K562 (cell line): ENCODE results near the gene PTPRE. TPM values are rescaled to one million over a fixed set of nuclear protein-coding genes. Genes with fewer than 3 reads are reported as not detected.

Experiments
- ASH1L ChIP-seq: fragments of 450-650 bp; IDR thresholded peaks from 2 replicates; pipeline ENCODE4 v1.6.1; 2018; ENCODE audit warnings: borderline replicate concordance, mild to moderate bottlenecking, low read depth; ENCODE audit not compliant: partially characterized antibody
- GTF2A2 ChIP-seq: IDR thresholded peaks from 2 replicates; pipeline ENCODE4 v1.6.1; 2016; ENCODE audit warnings: mild to moderate bottlenecking, missing genetic modification characterization, missing compliant biosample characterization
- HMGXB4 ChIP-seq: sonication (generic); formaldehyde crosslinking; IDR thresholded peaks from 2 replicates; pipeline ENCODE4 v1.8.1; 2023; ENCODE audit warnings: mild to moderate bottlenecking, missing genetic modification reagents
- HOXB6 ChIP-seq: fragments of 250-450 bp; sonication (Bioruptor Pico); IDR thresholded peaks from 2 replicates; pipeline ENCODE4 v1.5.1; 2022; ENCODE audit warnings: mild to moderate bottlenecking, borderline replicate concordance
- JUND ChIP-seq, 2 experiments: IDR thresholded peaks; 2 replicates in 1 of 2; 3 replicates in 1 of 2; pipeline ENCODE4 v1.6.1; 2011; ENCODE audit warnings: borderline replicate concordance in 2 of 2, low read depth in 2 of 2, low read length in 2 of 2, improper control_type of control experiment in 1 of 2, missing biosample characterization in 1 of 2, missing genetic modification characterization in 1 of 2, missing genetic modification reagents in 1 of 2
- MCM2 ChIP-seq: fragments of 450-650 bp; IDR thresholded peaks from 2 replicates; pipeline ENCODE4 v1.6.1; 2017; ENCODE audit warnings: low read depth, mild to moderate bottlenecking
- MED1 ChIP-seq: sonication (generic); formaldehyde crosslinking; IDR thresholded peaks from 2 replicates; pipeline ENCODE4 v1.8.1; 2023; ENCODE audit warnings: missing genetic modification reagents, borderline replicate concordance
- MNT ChIP-seq, 2 experiments: fragments of 450-650 bp; conservative IDR thresholded peaks; 2 replicates each; pipeline ENCODE4 v1.6.1; 2017; ENCODE audit warnings: mild to moderate bottlenecking in 2 of 2, moderate library complexity in 2 of 2
- NFIC ChIP-seq: fragments of 450-650 bp; IDR thresholded peaks from 2 replicates; pipeline ENCODE4 v1.6.1; 2017; ENCODE audit warnings: mild to moderate bottlenecking, inconsistent platforms
- PHF8 ChIP-seq: fragments of 200-600 bp; sonication (generic); IDR thresholded peaks from 2 replicates; pipeline ENCODE4 v1.6.1; 2012; ENCODE audit warnings: mixed run types, mild to moderate bottlenecking, inconsistent platforms, low read length, moderate library complexity, borderline replicate concordance
- POLR2G ChIP-seq: fragments of 200-400 bp; formaldehyde crosslinking; IDR thresholded peaks from 2 replicates; pipeline ENCODE4 v1.6.1; 2017; ENCODE audit warnings: low read depth, mild to moderate bottlenecking, antibody characterized with exemption, low read length, moderate library complexity
- RBM39 ChIP-seq: fragments of 200-400 bp; formaldehyde crosslinking; optimal IDR thresholded peaks from 2 replicates; pipeline ENCODE3; 2018; ENCODE audit warnings: low read depth, low read length
- STAG1 ChIP-seq: sonication (generic); formaldehyde crosslinking; IDR thresholded peaks from 2 replicates; pipeline ENCODE4 v1.5.0; 2020; ENCODE audit warnings: missing genetic modification reagents, borderline replicate concordance
- U2AF1 ChIP-seq: fragments of 200-400 bp; formaldehyde crosslinking; optimal IDR thresholded peaks from 2 replicates; pipeline ENCODE3; 2017; ENCODE audit warnings: mild to moderate bottlenecking, low read depth, low read length, moderate library complexity
- ZC3H8 ChIP-seq: fragments of 450-650 bp; IDR thresholded peaks from 2 replicates; pipeline ENCODE4 v1.6.1; 2017
- ZNF197 ChIP-seq: fragments of 200-800 bp; sonication (Bioruptor generic); IDR thresholded peaks from 2 replicates; pipeline ENCODE4 v1.6.1; 2016; ENCODE audit warnings: low read depth, missing genetic modification characterization, missing compliant biosample characterization
- ZNF695 ChIP-seq: fragments of 450-650 bp; formaldehyde crosslinking; IDR thresholded peaks from 2 replicates; pipeline ENCODE4 v1.4.0; 2020; ENCODE audit warnings: mild to moderate bottlenecking, moderate library complexity
- ZNF707 ChIP-seq: fragments of 250-450 bp; sonication (Bioruptor Pico); conservative IDR thresholded peaks from 2 replicates; pipeline ENCODE4 v1.8.0; 2022; ENCODE audit warnings: inconsistent platforms, mild to moderate bottlenecking, moderate library complexity
- ZNF76 ChIP-seq: fragments of 250-450 bp; sonication (Bioruptor Pico); IDR thresholded peaks from 2 replicates; pipeline ENCODE4 v1.4.0; 2020; ENCODE audit warnings: mild to moderate bottlenecking, moderate library complexity, borderline replicate concordance
- polyA plus RNA-seq, 8 experiments: library from polyadenylated mRNA; depleted of rRNA in 4 of 8; stranded (reverse) in 5 of 8; unstranded in 3 of 8; fragments of >200 nt; fragmentation: Nextera tagmentation in 2 of 8; fragmentation: Illumina TruSeq in 1 of 8; extraction: Ambion mirVana in 2 of 8; extraction: Trizol in 1 of 8; gene quantifications; 2 replicates each; pipeline versions ENCODE4 v1.2.1 to v1.2.3, GENCODE V29; 2011 to 2014; ENCODE audit warnings: inconsistent platforms in 1 of 8, missing spikeins in 1 of 8
- total RNA-seq, 7 experiments: library from RNA; depleted of rRNA in 6 of 7; stranded (reverse); fragments of >200 nt in 6 of 7; fragmentation: Illumina TruSeq in 2 of 7; extraction: Trizol in 2 of 7; gene quantifications; 2 replicates each; pipeline versions ENCODE4 v1.2.1 to v1.2.3, GENCODE V29; 2011 to 2021; ENCODE audit warnings: low replicate concordance in 1 of 7

The PTPRE gene
- total and polyA plus RNA-seq, 9 of the 15 experiments (the other 6 are each of a cell fraction or from before 2014, with no cell fraction given): 0.01 to 0.13 (median 0.04) TPM; not detected in 4

- TF ChIP-seq POLR2G (peak; percentile 93), GTF2A2 (no peak), ZC3H8 (no peak), MNT (conservative IDR thresholded peaks at IDR 0.05) (peak in 1 of 2 experiments; percentile 49; a peak in 1 of 4 replicates), ASH1L (no peak), STAG1 (CRISPR knock-in tag) (no peak), ZNF76 (CRISPR knock-in tag) (no peak), HOXB6 (CRISPR knock-in tag) (no peak), RBM39 (no peak), JUND (IDR thresholded peaks at IDR 0.05; ENCODE audit: borderline replicate concordance, low read depth, low read length) (no peak), JUND (tag; IDR thresholded peaks at IDR 0.05; ENCODE audit: borderline replicate concordance, low read depth, low read length) (no peak), ZNF197 (CRISPR knock-in tag) (no peak), PHF8 (peak; percentile 72; the same call in 1 of the 2 replicates), HMGXB4 (CRISPR knock-in tag) (no peak), MCM2 (no peak), ZNF707 (CRISPR knock-in tag) (no peak), U2AF1 (no peak), NFIC (no peak), ZNF695 (CRISPR knock-in tag) (no peak), MED1 (CRISPR knock-in tag) (no peak)
Observed at GRCh38 chr10:128125944-128126764, 219.3 kb downstream of the PTPRE start, which contains the start of gene MKI67 (continued).
